Mucosa of stomach (tissue), 1 donor: ENCODE measurements around the gene DCTN4.

ENCODE experiments used
- H3K27me3 ChIP-seq: one replicate; pipeline ENCODE4 v1.7.0; 2013; ENCODE audit warnings: mild to moderate bottlenecking, low read length; ENCODE audit not compliant: control insufficient read depth, insufficient read depth
- H3K36me3 ChIP-seq: one replicate; pipeline ENCODE4 v1.7.0; 2013; ENCODE audit warnings: low read length; ENCODE audit not compliant: control insufficient read depth, insufficient read depth
- H3K4me1 ChIP-seq: one replicate; pipeline ENCODE4 v1.7.0; 2013; ENCODE audit warnings: mild to moderate bottlenecking, low read length; ENCODE audit not compliant: control insufficient read depth, insufficient read depth
- H3K4me3 ChIP-seq: one replicate; pipeline ENCODE4 v1.7.0; 2013; ENCODE audit warnings: low read length
- H3K9ac ChIP-seq: one replicate; pipeline ENCODE4 v1.7.0; 2013; ENCODE audit warnings: mild to moderate bottlenecking, low read length, moderate library complexity
- H3K9me3 ChIP-seq: one replicate; pipeline ENCODE4 v1.7.0; 2013; ENCODE audit warnings: mild to moderate bottlenecking, low read length, moderate library complexity; ENCODE audit not compliant: control insufficient read depth
- donor health status: Pancreatic carcinoma.

DCTN4 gene

GRCh38 chr5:150672237-150672883 is 86.5 kb downstream of the DCTN4 start:
- H3K36me3 ChIP-seq = no peaks in the 10 kb centered on the region
- H3K9me3 ChIP-seq = no peaks in the 10 kb centered on the region
- peak overlapping the region; percentile 36 for H3K4me3 ChIP-seq
- peaks cover 12% of the 10 kb centered on the region for H3K4me1 ChIP-seq
- H3K9ac ChIP-seq = peak overlapping the region; percentile 47
- H3K27me3 ChIP-seq = peaks cover 32% of the 10 kb centered on the region

GRCh38 chr5:150671509-150672236 is 87.1 kb downstream of the DCTN4 start:
- Histone ChIP-seq H3K4me3 (peak overlapping the region; percentile 36), H3K4me1 (peaks cover 12% of the 10 kb centered on the region), H3K9ac (peak overlapping the region; percentile 47), H3K27me3 (peaks cover 35% of the 10 kb centered on the region), H3K36me3 (no peaks in the 10 kb centered on the region), H3K9me3 (no peaks in the 10 kb centered on the region)

GRCh38 chr5:150670948-150671310 is 87.9 kb downstream of the DCTN4 start:
- no peaks in the 10 kb centered on the region for H3K9me3 ChIP-seq
- H3K36me3 ChIP-seq = no peaks in the 10 kb centered on the region
- H3K4me1 ChIP-seq = peaks cover 12% of the 10 kb centered on the region
- no peak overlapping the region for H3K9ac ChIP-seq
- peaks cover 35% of the 10 kb centered on the region for H3K27me3 ChIP-seq
- H3K4me3 ChIP-seq = no peak overlapping the region

GRCh38 chr5:150670275-150670947 is 88.4 kb downstream of the DCTN4 start:
- Histone ChIP-seq H3K36me3 (no peaks in the 10 kb centered on the region), H3K4me3 (no peak overlapping the region), H3K27me3 (peaks cover 35% of the 10 kb centered on the region), H3K9ac (no peak overlapping the region), H3K9me3 (no peaks in the 10 kb centered on the region), H3K4me1 (peaks cover 12% of the 10 kb centered on the region)

- no peaks in the 10 kb centered on the region for H3K9me3 ChIP-seq
- no peaks in the 10 kb centered on the region for H3K4me1 ChIP-seq
- no peak overlapping the region for H3K4me3 ChIP-seq
- H3K27me3 ChIP-seq = peaks cover 6% of the 10 kb centered on the region
- H3K36me3 ChIP-seq = no peaks in the 10 kb centered on the region
- H3K9ac ChIP-seq = no peak overlapping the region
Observed at GRCh38 chr5:150665044-150665443, 93.8 kb downstream of the DCTN4 start.

- Histone ChIP-seq H3K27me3 (peaks cover 5% of the 10 kb centered on the region), H3K4me3 (no peak overlapping the region), H3K9ac (no peak overlapping the region), H3K4me1 (no peaks in the 10 kb centered on the region), H3K9me3 (no peaks in the 10 kb centered on the region), H3K36me3 (no peaks in the 10 kb centered on the region)
Observed at GRCh38 chr5:150663936-150664335, 94.9 kb downstream of the DCTN4 start.

GRCh38 chr5:150662731-150663516 is 95.9 kb downstream of the DCTN4 start:
- Histone ChIP-seq H3K4me3 (no peak overlapping the region), H3K27me3 (peaks cover 5% of the 10 kb centered on the region), H3K9me3 (no peaks in the 10 kb centered on the region), H3K36me3 (no peaks in the 10 kb centered on the region), H3K4me1 (no peaks in the 10 kb centered on the region), H3K9ac (no peak overlapping the region)

GRCh38 chr5:150661821-150662596 is 96.8 kb downstream of the DCTN4 start:
- H3K4me3 ChIP-seq = no peak overlapping the region
- no peaks in the 10 kb centered on the region for H3K27me3 ChIP-seq
- no peaks in the 10 kb centered on the region for H3K9me3 ChIP-seq
- H3K9ac ChIP-seq = no peak overlapping the region
- no peaks in the 10 kb centered on the region for H3K36me3 ChIP-seq
- peaks cover 4% of the 10 kb centered on the region for H3K4me1 ChIP-seq

- Histone ChIP-seq H3K4me1 (peaks cover 8% of the 10 kb centered on the region), H3K9ac (no peak within 1 kb of the TSS), H3K27me3 (no peaks in the 10 kb centered on the region), H3K36me3 (no peaks in the 10 kb centered on the region), H3K9me3 (no peaks in the 10 kb centered on the region), H3K4me3 (no peak within 1 kb of the TSS)
Observed at GRCh38 chr5:150661086-150661485, 97.7 kb downstream of the DCTN4 start, which contains the start of gene MYOZ3. Gene MYOZ3, plus strand, starts transcription at chr5:150661251. Its CDS starts 1,691 bp downstream, at chr5:150662942.

GRCh38 chr5:150660108-150660831 is 98.5 kb downstream of the DCTN4 start:
- no peaks in the 10 kb centered on the region for H3K9me3 ChIP-seq
- H3K36me3 ChIP-seq = no peaks in the 10 kb centered on the region
- peaks cover 11% of the 10 kb centered on the region for H3K4me1 ChIP-seq
- H3K9ac ChIP-seq = no peak overlapping the region
- no peak overlapping the region for H3K4me3 ChIP-seq
- H3K27me3 ChIP-seq = no peaks in the 10 kb centered on the region
